Measurements from ENCODE around the gene RAI1.

Gene RAI1

GRCh38 chr17:17789828-17790636 is 108.8 kb downstream of the RAI1 start:
- H3K4me3 ChIP-seq = no peak overlapping the region
- H3K9ac ChIP-seq = peak overlapping the region in 5 of 11 experiments; percentile 19 to 54 (median 24); a peak in 4 of 22 replicates
- 0 out of 22 replicates have a peak, but pooled peaks cover 0 to 6% (median 0%) of the 10 kb centered on the region in 11 experiments for H3K27me3 ChIP-seq
- H3K9me3 ChIP-seq (replicated peaks in 1 of 11) = no peaks in the 10 kb centered on the region
- H3K4me1 ChIP-seq = peaks cover 26 to 95% (median 83%) of the 10 kb centered on the region in 10 experiments
- H3K27ac ChIP-seq = no peak overlapping the region
- TF ChIP-seq Cebpa-rat (IDR thresholded peaks at IDR 0.05) = no peak
- H3K36me3 ChIP-seq = peaks cover 15 to 27% (median 20%) of the 10 kb centered on the region in 11 experiments
- peaks cover 95 to 100% (median 96%) of the 10 kb centered on the region in 11 experiments for H4K20me1 ChIP-seq
- H3K4me2 ChIP-seq = peak overlapping the region in 9 of 11 experiments; percentile 15 to 89 (median 74); a peak in 13 of 22 replicates

- no peaks in the 10 kb centered on the region for H3K27me3 ChIP-seq
- H4K20me1 ChIP-seq = peaks cover 95 to 100% (median 96%) of the 10 kb centered on the region in 11 experiments
- peaks cover 23 to 35% (median 29%) of the 10 kb centered on the region in 11 experiments for H3K36me3 ChIP-seq
- H3K9ac ChIP-seq = peak overlapping the region in 5 of 11 experiments; percentile 13 to 54 (median 22); a peak in 3 of 22 replicates
- peak overlapping the region in 2 of 11 experiments; percentile 4 to 8; a peak in 1 of 22 replicates for H3K27ac ChIP-seq
- no peaks in the 10 kb centered on the region for H3K9me3 ChIP-seq (replicated peaks in 1 of 11)
- H3K4me1 ChIP-seq = peaks cover 19 to 95% (median 83%) of the 10 kb centered on the region in 10 experiments
- no peak overlapping the region for H3K4me3 ChIP-seq
- H3K4me2 ChIP-seq = peak overlapping the region in 10 of 11 experiments; percentile 48 to 89 (median 74); a peak in 19 of 22 replicates
- no peak for TF ChIP-seq Cebpa-rat (IDR thresholded peaks at IDR 0.05)
Observed at GRCh38 chr17:17790637-17791464, 109.6 kb downstream of the RAI1 start.

DNA sequence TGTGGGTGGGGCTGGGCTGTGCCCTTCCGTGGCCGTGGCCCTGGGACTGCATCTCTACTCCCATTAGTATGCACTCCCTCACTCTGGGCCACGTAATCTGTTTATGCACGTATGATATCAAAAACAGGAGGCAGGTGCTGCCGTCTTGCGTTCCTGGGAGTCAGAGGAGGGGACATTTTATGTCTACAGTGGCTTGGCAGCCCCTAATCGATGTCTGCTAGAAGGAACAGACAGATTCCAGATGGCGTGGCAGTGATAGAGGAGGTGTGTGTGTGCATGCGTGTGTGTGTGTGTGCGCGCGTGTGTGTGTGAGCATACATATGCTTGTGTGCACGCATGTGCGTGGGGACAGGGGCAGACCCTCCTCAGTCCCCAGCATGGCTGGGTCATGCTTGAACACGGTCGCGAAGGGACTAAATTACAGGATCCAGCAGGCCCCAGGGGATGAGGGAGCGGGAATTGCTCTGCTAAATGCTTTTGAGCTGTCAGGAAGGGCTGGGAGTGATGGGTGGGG is 110.8 kb downstream of the RAI1 start:
- Histone ChIP-seq H3K9ac (peak overlapping the region in 3 of 11 experiments; percentile 24 to 54 (median 38); a peak in 5 of 22 replicates), H3K4me1 (peaks cover 23 to 95% (median 83%) of the 10 kb centered on the region in 10 experiments), H3K27me3 (no peaks in the 10 kb centered on the region), H4K20me1 (peaks cover 95 to 100% (median 96%) of the 10 kb centered on the region in 11 experiments), H3K27ac (no peak overlapping the region), H3K9me3 (replicated peaks in 1 of 11) (no peaks in the 10 kb centered on the region), H3K4me2 (peak overlapping the region; percentile 48 to 89 (median 73)), H3K4me3 (no peak overlapping the region), H3K36me3 (peaks cover 36 to 48% (median 41%) of the 10 kb centered on the region in 11 experiments)
- no peak for TF ChIP-seq Cebpa-rat (IDR thresholded peaks at IDR 0.05)

DNA sequence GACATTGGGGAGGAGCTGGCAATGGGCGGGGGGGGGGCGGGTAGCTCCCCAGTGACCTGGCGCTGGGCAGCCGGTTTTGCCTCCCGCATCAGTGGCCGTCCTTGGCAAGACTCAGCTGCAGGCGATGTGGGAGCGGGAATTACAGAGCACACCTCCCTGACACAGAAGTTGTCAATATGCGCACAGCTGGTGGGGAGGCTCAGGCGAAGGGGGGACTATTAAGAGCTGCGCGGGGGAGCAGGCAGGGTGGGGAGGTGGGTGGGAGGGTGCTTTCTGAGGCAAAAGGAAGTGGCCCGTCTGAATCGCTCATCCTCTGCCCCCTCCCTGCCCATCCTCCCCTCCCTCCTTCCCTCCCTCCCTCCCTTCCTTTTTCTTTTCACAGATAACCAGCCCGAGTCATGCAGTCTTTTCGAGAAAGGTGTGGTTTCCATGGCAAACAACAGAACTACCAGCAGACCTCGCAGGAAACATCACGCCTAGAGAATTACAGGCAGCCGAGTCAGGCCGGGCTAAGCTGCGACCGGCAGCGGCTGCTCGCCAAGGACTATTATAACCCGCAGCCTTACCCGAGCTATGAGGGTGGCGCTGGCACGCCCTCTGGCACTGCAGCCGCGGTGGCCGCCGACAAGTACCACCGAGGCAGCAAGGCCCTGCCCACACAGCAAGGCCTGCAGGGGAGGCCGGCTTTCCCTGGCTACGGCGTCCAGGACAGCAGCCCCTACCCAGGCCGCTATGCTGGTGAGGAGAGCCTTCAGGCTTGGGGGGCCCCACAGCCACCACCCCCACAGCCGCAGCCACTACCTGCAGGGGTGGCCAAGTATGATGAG is 111.5 kb downstream of the RAI1 start:
- Histone ChIP-seq H3K9ac (peak overlapping the region in 6 of 11 experiments; percentile 27 to 48 (median 38); a peak in 8 of 22 replicates), H3K4me2 (peak overlapping the region; percentile 73 to 90 (median 82)), H4K20me1 (peaks cover 95 to 100% (median 96%) of the 10 kb centered on the region in 11 experiments), H3K27ac (peak overlapping the region in 4 of 11 experiments; percentile 6 to 37 (median 32); a peak in 4 of 22 replicates), H3K4me3 (no peak overlapping the region; a peak in 1 of 20 replicates), H3K9me3 (replicated peaks in 1 of 11) (no peaks in the 10 kb centered on the region), H3K4me1 (peaks cover 30 to 95% (median 83%) of the 10 kb centered on the region in 10 experiments), H3K27me3 (0 out of 22 replicates have a peak, but pooled peaks cover 0 to 5% (median 0%) of the 10 kb centered on the region in 11 experiments), H3K36me3 (peaks cover 41 to 54% (median 47%) of the 10 kb centered on the region in 11 experiments)
- TF ChIP-seq Cebpa-rat (IDR thresholded peaks at IDR 0.05) = no peak

- no peak for TF ChIP-seq Cebpa-rat (IDR thresholded peaks at IDR 0.05)
- Histone ChIP-seq H3K4me3 (no peak overlapping the region; a peak in 1 of 20 replicates), H3K4me2 (peak overlapping the region; percentile 71 to 90 (median 82)), H3K27ac (peak overlapping the region in 3 of 11 experiments; percentile 28 to 37 (median 36); a peak in 4 of 22 replicates), H3K36me3 (peaks cover 42 to 61% (median 55%) of the 10 kb centered on the region in 11 experiments), H4K20me1 (peaks cover 95 to 100% (median 96%) of the 10 kb centered on the region in 11 experiments), H3K4me1 (peaks cover 31 to 97% (median 87%) of the 10 kb centered on the region in 10 experiments), H3K9ac (peak overlapping the region in 6 of 11 experiments; percentile 27 to 48 (median 38); a peak in 8 of 22 replicates), H3K9me3 (replicated peaks in 1 of 11) (no peaks in the 10 kb centered on the region), H3K27me3 (0 out of 22 replicates have a peak, but pooled peaks cover 0 to 5% (median 0%) of the 10 kb centered on the region in 11 experiments)
Observed at GRCh38 chr17:17793378-17794214, 112.3 kb downstream of the RAI1 start.

GRCh38 chr17:17794382-17794781 is 113.1 kb downstream of the RAI1 start:
- Histone ChIP-seq H3K9ac (no peak overlapping the region), H3K27ac (no peak overlapping the region), H3K27me3 (0 out of 22 replicates have a peak, but pooled peaks cover 0 to 5% (median 0%) of the 10 kb centered on the region in 11 experiments), H4K20me1 (peaks cover 94 to 100% (median 96%) of the 10 kb centered on the region in 11 experiments), H3K9me3 (replicated peaks in 1 of 11) (no peaks in the 10 kb centered on the region), H3K4me2 (0 out of 22 replicates have a peak overlapping the region, but pooled peaks of 1 of the 11 experiments have one; percentile 4), H3K4me3 (no peak overlapping the region), H3K36me3 (peaks cover 42 to 64% (median 63%) of the 10 kb centered on the region in 11 experiments), H3K4me1 (peaks cover 31 to 97% (median 87%) of the 10 kb centered on the region in 10 experiments)
- no peak for TF ChIP-seq Cebpa-rat (IDR thresholded peaks at IDR 0.05)

DNA sequence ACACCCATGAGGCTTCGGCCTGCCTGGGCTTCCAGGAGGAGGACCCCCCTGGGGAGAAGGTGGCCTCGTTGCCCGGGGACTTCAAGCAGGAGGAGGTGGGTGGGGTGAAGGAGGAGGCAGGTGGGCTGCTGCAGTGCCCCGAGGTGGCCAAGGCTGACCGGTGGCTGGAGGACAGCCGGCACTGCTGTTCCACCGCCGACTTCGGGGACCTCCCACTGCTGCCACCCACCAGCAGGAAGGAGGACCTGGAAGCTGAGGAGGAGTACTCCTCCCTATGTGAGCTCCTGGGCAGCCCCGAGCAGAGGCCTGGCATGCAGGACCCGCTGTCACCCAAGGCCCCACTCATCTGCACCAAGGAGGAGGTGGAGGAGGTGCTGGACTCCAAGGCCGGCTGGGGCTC is 114.0 kb downstream of the RAI1 start:
- Histone ChIP-seq H4K20me1 (peaks cover 85 to 100% (median 96%) of the 10 kb centered on the region in 11 experiments), H3K27ac (no peak overlapping the region), H3K27me3 (0 out of 22 replicates have a peak, but pooled peaks cover 0 to 5% (median 0%) of the 10 kb centered on the region in 11 experiments), H3K4me2 (peak overlapping the region in 8 of 11 experiments; percentile 62 to 86 (median 73); a peak in 10 of 22 replicates), H3K9me3 (replicated peaks in 1 of 11) (no peaks in the 10 kb centered on the region), H3K4me3 (no peak overlapping the region), H3K36me3 (peaks cover 42 to 72% (median 66%) of the 10 kb centered on the region in 11 experiments), H3K4me1 (peaks cover 31 to 94% (median 82%) of the 10 kb centered on the region in 10 experiments), H3K9ac (peak overlapping the region in 2 of 11 experiments; percentile 14 to 35; a peak in 1 of 22 replicates)
- TF ChIP-seq Cebpa-rat (IDR thresholded peaks at IDR 0.05) = no peak
